Measurements from ENCODE around the gene MEIS2.

The MEIS2 gene

GRCh38 chr15:36917411-36918267, 182.7 kb downstream of the MEIS2 start:
- no peak for DNase-seq

GRCh38 chr15:36914960-36915808, 185.2 kb downstream of the MEIS2 start:
- DNase-seq = no peak

- DNase-seq = no peak
These were observed 185.9 kb downstream of the MEIS2 start for GRCh38 chr15:36914466-36914865.

GRCh38 chr15:36912311-36912712, 188.0 kb downstream of the MEIS2 start:
- DNase-seq = no peak

DNA sequence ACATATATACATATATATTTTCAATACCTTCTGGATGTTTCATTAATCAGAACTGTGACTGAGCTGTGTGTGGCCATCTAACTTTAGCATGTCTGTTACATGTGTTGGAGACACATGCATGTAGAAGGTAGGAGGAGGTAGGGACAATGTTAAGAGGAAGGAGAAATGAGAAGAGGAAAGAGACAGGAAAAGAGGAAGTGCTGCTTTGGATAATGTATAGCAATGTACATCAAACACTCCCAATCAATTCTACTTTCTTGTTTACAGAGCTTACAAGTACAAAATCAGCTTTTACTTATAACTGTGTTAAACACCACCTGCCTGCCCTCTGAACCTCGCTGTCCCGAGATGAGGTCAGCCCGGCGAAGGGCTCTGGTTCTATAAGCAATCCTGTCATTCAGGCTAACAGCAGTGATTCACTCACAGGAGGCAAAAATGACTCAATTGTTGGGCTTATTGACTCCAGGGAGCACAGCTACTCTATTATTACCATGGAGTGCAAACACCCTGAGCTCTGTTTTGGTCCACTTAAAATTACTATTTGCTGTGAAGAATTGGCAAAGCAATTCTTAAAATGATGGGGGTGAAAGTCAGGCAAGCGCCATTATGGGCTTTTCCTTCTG, 188.9 kb downstream of the MEIS2 start:
- DNase-seq = no peak

- DNase-seq = no peak
These were observed 191.4 kb downstream of the MEIS2 start for GRCh38 chr15:36908991-36909390.

DNA sequence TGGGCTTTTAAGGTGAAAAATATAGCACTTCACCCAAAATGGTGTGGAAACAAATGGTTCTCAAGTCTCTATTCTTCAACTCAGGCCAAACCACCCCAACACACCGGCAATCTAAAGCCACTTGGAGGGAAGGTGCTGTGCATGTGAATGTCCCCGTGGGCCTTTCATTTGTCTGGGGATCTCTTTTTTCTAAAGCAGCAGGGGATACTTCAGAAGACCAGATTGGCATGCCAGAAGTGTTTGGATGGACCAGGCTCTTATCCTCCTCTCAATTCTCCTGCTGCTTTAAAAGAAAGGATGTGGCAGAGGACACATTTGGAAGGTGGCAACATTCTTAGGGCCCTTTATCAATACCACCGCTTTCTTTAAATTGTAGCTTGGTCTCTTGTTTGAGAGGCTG, 193.1 kb downstream of the MEIS2 start:
- DNase-seq = no peak

GRCh38 chr15:36905908-36906307, 194.4 kb downstream of the MEIS2 start:
- no peak for DNase-seq

- no peak for DNase-seq
These were observed 195.6 kb downstream of the MEIS2 start for GRCh38 chr15:36904715-36905114.

- no peak for DNase-seq
These were observed 196.3 kb downstream of the MEIS2 start for GRCh38 chr15:36903922-36904556.

DNA sequence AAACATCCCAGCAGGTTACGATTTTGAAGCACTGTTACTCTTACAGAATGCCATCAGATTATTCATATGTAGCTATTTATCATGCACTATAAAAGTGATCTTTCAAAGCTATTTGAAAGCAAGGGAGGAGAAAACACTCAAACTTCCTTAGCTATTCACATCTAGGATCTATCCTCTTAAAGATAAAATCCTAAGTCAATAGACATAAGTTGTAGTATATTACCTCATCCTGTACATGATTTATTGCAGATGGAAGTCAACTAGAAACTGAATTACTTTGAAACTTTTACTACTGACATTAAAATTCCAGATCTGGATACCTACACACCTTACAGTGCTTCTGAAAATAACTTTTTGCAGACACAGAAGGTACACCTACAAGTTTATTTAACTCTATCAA, 197.2 kb downstream of the MEIS2 start:
- DNase-seq = no peak

DNA sequence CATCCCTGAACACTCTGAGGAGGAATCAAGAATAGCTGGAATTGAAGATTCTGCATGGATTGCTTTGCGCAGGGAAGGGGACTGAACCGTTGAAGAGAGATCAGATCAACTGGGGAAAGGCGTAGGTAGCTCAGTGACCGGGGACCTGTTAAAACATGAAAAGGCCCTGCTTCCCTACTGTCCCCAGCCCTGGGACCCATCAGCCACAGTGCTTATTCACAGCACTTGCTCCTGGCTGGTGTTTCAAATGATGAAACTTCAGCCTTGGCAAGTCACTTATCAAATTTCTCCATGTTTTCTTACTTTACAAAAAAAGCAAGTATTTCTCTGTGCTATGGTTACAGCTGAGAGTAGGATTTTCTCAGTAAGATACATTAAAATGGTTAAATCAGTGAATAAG, 199.3 kb downstream of the MEIS2 start:
- no peak for DNase-seq

DNA sequence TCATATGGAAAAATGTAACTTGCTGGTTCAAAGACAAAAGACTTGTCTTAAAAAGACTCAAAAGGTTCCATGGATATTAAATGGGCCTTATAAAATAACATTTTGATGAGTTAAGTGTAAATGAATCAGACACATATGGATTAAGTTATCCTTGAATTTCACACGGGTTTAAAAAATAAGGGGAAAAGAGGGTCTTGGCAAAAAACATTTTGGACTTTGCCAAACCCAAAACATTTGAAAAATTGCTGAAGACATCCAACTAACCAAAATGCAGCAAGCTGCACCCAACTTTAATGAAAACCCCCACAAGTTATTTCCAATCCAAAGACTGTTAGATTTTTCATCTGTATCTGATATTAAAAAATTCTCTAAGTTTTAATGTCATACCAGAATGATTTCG, 200.7 kb downstream of the MEIS2 start:
- no peak for DNase-seq

DNA sequence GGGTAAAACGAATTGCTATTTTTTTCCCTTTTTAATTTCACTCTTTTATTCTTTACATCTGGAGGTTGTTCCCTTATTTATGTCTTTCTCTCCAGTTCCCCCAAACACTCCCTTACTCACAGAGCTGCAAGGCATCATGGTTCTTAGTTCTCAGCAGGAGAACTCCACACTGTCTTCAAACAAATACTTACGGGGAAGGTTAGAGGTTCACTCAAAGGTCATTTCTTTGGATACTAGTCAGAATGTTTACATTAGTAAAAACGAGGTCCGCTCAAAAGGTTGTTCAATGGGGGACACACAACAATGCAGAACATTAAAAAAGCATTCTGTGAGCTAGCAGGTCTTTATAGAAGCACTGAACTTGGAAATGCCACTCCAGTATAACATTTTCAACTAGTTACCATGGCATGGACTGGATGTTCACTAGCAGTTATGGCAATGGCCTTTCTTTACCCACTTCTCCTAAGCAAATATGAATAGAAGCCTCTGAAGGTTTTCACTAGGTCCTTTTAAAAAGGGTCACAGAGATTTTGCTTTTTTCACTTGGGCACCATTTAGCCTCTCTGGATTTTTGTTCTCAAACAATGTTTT, 201.7 kb downstream of the MEIS2 start:
- DNase-seq = no peak

- DNase-seq = no peak
These were observed 202.5 kb downstream of the MEIS2 start for GRCh38 chr15:36897834-36898233.

- no peak for DNase-seq
These were observed 203.4 kb downstream of the MEIS2 start for GRCh38 chr15:36896949-36897348.

DNA sequence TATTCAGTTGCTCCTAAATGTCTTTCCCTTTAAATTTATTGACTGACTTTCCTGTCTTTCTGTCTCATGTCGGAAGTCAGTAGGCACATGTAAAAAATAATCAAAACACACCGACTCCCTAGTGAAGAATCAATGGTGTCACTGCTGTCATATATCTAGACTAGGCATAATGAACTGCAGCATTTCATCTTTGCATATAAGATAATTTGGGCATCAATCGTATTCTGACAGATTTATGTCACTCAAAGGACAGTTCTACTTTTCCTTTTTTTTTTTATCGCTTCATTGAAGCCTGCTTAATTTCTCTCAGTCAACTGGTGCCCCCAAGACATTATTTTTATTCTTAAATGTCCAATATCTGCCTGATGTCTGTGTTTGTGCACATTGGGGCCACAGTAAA, 206.3 kb downstream of the MEIS2 start:
- no peak for DNase-seq

- no peak for DNase-seq
These were observed 207.1 kb downstream of the MEIS2 start for GRCh38 chr15:36893276-36893675.

DNA sequence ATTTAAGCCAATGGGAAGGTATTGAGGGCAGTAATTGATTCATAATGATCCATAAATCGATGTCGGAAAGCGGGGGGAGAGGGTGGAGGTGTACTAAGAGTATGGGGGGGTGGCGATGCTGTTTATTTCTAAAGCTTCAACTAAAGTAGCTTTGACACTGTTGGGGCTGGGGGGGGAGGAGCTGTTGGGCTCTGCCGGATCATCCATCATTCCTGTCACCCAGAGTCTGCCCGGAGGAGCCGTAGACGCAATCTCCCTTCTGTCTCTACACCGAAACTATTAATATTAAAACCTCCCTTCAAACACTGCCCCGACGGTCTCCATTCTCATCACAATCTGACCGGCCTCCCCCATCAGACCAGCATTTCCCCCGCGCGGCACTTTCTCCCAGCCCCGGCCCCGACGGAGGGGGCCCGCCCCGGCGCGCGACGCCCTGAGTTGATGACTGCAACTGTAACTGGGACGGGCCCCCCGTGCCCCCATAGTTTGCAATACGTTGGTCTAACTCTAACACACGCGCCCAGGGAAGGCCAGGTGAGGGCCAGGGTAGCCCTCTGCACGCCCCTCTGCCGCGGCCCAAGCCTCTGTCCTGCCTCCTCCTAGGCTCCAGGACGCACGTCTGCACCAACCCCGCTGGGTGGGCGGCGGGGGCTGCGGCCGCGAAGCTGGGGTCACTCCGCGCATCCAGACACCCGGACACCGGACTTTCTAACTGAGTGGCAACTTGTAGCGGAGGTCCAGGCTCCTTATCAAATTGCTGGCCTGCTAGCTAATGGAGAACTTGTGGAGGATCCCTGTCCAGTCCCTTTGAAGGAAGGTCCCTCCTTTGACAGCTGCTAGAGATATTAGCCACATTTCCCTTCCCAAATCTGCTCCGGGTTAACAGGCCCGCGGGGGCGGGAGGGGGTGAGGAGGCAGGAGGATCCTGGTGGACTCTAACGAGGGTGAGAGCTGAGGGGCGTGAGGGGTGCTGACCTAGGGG, 212.0 kb downstream of the MEIS2 start:
- DNase-seq = no peak

- no peak for DNase-seq
These were observed 213.0 kb downstream of the MEIS2 start for GRCh38 chr15:36887214-36887961.

DNA sequence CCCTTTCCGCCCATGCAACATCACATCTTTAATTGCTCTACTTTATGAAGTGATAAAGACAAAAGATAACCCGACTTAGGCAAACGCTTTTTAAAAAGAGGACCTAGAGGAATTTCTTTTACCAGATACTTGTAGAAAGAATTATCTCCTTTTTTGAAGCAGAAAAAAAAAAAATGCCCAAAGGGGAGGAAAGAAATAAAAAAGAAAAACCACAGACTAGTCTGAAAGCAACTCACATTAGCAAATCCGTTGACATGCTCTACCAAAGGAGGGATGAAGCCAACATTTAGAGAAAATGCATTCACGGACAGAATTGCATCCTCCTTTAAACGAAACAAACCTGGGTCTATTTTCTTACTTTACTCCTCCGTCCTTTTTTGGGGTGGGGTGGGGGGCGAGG, 213.6 kb downstream of the MEIS2 start:
- no peak for DNase-seq
